COR-L47 (cell line): ENCODE results near the gene VAV2.

Experiments used
- DNase-seq: peaks from one replicate; lab custom pipeline; 2025; lab: John Stamatoyannopoulos, UW

Gene VAV2

GRCh38 chr9:133814586-133815208 is 177.4 kb downstream of the VAV2 start:
- no peak for DNase-seq

DNA sequence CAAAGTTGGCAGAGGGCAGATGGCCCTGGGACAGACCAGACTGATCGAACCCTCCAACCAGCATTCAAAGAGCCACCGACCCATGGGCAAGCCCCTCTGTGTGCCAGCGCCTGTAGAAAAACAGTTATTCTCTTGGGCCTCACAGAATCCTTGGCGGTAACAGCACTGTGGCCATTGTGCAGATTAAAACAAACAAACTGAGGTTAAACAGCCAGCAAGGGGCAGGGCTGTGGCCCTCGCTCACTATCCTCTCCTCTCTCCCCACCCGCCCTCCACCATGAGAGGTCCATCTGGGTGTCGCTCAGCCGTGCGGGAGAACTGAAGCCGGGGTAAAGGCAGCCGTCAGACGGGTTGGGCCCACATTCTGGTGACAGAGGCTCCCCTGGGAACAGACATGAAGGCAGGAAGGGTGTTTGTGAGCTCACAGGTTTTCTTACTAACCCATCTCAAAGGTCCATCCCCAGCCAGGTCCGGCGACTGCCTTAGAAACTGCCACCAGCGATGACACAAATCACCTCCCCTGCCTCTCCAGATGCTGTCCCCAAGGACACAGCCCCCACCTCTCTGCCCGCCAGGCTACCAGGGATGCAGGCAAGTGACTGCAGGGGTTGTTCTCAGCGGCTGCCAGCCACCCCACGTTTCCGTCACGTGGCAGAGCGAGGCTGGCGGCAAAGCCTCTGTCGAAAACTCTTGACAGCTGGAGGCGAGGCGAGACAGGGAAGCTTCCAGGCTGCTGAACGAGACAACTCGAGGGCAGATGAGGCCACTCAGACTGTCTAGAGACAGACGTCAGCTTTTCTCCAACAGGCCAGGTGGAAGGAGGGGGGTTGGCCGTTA is 178.2 kb downstream of the VAV2 start:
- no peak for DNase-seq

- no peak for DNase-seq
Observed at GRCh38 chr9:133812941-133813748, 179.0 kb downstream of the VAV2 start.

DNA sequence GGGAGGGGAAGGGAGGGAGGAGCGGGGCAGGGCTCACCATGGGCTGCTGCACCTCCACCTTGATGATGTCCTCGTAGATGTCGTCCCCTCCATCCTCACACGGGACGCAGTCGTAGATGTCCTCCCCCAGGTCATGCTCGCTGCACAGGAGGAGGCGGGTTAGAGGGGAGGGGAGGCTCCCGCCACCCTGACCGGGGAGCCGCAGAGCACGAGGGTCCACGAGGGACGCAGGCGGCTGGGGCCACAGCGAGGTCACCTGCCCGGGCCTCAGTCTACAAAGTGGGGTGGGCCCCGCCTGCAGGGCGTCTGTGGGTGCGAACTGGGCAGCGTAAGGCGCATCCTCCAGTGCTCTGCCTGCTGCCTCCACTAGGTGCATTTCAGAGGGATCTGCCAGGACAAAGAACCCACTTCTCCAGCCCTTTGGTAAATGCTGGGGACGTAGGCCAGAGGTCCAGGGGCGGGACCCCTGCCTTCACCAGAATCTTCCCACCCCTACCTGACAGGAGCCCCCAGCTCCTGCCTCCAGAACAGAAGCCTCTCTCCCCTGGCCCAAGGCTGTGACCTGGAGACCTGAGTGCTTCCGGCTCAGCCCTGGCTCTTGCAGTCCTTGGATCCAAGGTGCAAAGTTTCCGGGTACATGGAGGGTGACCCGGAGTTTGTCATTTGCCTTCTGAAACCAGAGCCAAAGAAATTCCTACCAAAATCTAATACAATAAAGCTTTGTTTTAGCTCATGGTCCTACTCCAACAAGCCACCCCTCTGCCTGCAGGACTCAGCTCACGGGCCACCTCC is 179.9 kb downstream of the VAV2 start:
- DNase-seq: no peak

DNA sequence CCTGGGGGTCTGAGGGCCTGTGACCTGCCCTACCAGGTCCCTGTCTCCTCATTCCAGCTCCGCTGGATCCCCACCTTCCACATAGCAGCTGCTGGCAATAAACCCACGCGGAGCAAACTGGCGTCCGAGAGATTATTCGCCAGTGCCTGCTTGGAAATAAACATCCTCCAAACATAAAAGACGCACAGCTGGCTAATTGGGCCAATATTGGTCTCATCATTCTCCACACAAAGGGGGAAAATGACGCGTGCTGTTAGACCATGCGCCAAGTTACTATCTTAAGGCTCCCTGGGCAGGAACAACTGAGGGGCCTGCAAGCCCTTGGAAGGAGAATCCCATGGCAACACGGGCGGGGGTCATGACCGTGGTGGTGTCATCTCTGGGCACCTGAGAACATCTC is 180.7 kb downstream of the VAV2 start:
- peak; percentile 83 for DNase-seq

- no peak for DNase-seq
Observed at GRCh38 chr9:133810556-133811195, 181.4 kb downstream of the VAV2 start.

DNA sequence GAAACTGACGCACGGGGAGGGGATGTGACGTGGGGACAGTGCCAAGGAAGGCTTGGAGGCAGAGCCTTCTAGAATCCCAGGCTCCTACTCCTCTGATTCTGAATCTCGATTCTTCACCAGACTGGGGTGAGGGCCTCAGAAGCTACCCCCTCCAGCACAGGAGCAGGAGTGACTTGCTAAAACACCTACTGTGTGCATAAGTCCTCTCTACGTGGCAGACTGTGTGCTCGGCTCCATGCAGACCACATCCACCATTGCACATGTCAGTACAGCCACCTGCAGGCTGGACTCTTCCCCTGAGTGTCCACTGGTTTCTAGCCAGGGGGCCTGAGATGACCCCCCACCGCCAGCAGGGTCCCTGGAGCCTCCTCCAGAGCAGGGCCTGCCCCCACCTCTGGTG is 182.8 kb downstream of the VAV2 start:
- DNase-seq: no peak

- DNase-seq: no peak
Observed at GRCh38 chr9:133807818-133808217, 184.3 kb downstream of the VAV2 start.

GRCh38 chr9:133807037-133807436 is 185.1 kb downstream of the VAV2 start:
- no peak for DNase-seq

DNA sequence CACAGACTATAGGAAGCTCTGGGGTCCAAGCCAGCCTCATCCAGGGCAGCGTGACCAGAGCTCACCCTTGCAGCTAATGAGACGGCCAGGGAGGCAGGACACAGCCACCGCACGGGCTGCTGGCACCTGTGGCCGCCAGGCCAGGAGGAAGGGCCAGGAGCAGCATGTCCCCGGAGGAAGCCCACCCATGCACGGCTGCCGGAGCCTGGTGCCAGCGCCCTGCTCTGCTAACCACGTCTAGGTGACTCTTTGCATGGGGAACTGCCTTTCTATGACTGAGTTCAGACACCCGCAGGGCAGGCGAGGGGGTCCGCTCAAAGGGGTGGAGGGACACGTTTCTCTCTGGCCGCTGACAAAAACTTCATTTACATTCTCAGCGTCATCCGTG is 185.5 kb downstream of the VAV2 start:
- no peak for DNase-seq

- no peak for DNase-seq
Observed at GRCh38 chr9:133805876-133806622, 186.1 kb downstream of the VAV2 start.

GRCh38 chr9:133804199-133804598 is 187.9 kb downstream of the VAV2 start:
- DNase-seq: no peak

DNA sequence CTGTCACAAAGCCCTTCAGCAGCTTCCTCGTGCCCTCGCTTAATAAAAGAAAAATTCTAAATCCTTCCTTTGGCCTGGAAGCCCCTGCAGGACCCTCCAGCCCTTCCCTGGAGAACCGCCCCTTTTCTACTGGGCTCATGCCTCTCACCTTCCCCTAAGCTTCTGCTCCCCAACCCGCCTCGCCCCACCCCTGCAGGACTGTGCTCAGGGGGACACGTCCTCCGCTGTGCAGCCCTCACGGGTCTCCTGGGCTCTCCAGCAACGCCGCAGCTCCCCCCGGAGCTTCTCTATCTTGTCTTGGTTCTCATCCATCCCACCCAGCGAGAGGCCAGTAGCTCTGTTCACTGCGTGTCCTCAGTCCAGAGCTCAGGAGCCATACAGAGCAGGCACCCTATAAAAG is 188.4 kb downstream of the VAV2 start:
- no peak for DNase-seq

DNA sequence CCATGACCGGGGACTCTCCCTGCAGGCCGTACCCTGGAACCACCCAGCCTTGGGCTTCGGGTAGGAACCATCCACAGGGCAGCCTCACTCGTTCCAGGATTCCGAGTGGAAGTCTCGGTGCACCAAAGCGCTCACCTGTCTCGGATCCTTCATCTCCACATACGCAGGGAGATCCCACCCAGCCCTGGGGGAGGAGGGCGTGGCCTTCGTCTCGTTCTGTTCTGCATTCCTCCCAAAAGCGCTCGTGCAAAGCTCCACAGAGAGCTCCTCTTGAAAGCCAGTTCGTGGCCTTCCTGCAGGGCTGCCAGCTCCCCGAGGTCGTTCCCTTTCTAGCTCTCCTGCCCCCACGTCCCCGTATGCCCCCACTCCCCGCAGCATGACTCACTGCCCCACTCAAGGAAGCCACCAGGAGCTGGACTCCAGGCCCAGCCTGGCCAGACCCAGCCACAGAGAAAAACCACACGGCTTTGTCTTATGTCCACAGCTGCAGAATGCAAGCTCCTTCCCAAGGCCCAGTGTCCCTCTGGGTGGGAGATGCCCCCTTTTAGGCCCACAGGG is 189.0 kb downstream of the VAV2 start:
- no peak for DNase-seq

DNA sequence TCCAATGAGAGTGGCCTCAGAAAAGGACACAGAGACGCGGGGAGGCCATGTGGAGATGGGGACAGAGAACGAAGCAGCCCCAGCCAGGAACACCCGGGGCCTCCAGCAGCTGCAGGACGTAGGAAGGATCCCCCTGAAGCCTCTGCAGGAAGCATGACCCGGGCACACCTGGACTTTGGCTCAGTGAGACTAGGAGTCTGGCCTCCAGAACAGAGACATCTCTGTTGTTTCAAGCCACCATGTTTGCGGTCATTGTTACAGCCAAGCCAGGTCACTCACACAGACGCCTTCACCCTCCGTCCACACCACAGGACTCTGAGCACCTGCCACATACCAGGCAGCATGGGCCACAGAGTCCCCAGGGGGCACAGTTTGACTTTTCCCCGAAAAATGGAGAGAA is 190.4 kb downstream of the VAV2 start:
- no peak for DNase-seq

- DNase-seq: no peak
Observed at GRCh38 chr9:133800266-133800665, 191.9 kb downstream of the VAV2 start.

DNA sequence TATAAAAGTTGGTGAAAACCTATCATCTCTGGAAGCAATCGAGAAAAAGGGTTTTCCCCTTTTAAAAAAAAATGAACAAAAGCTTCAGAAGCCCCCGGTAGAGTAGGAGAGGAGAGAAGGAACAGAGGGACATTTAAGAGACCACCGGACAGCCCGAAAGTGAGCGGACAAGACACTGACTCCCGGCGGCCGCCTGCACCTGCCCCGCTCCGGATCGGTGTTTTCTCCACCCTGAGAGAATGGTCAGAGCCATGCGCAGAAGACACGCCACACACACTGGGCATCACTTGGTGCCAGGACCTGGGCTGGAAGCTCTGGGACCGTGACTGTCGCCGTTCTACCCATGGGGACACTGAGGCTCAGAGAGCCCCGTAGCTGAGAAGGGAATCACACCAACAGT is 192.4 kb downstream of the VAV2 start:
- no peak for DNase-seq

- no peak for DNase-seq
Observed at GRCh38 chr9:133799106-133799505, 193.0 kb downstream of the VAV2 start.

DNA sequence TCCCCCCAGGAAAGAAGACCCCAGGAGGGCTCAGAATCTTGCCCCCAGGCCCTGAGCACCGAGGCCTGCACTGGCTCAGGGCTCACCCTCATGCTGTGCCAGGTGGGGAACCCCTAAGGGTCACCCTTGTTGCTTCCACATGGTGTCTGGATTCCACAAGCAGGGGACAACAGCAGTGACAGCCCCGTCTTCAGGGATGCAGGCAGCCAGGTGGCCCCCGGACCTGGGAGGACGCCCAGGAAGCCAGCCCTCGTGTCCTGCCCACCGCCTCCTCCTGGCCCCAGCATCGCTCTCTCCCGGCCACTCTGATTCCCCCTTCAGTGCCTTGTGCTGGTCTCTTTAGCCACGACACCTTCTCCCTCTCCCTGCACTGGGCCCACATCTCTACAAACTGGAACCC is 194.0 kb downstream of the VAV2 start:
- DNase-seq: no peak

- DNase-seq: no peak
Observed at GRCh38 chr9:133797406-133798105, 194.6 kb downstream of the VAV2 start.
